Subcutaneous preadipocyte (primary cell): ENCODE results near the gene ZBTB3. TPM values are rescaled to one million over a fixed set of nuclear protein-coding genes. Genes with fewer than 3 reads are reported as not detected.

Experiments
- small RNA-seq: library from RNA; depleted of rRNA; stranded (forward); fragments of <200 nt; gene quantifications from one replicate; pipeline ENCODE3, GENCODE V24; 2012
- total RNA-seq: library from RNA; depleted of rRNA; stranded (reverse); fragments of >200 nt; gene quantifications from 2 replicates; pipeline ENCODE4 v1.2.3, GENCODE V29; 2012

The ZBTB3 gene
- 12.3 and 13.6 TPM in 2 replicates for total RNA-seq

DNA sequence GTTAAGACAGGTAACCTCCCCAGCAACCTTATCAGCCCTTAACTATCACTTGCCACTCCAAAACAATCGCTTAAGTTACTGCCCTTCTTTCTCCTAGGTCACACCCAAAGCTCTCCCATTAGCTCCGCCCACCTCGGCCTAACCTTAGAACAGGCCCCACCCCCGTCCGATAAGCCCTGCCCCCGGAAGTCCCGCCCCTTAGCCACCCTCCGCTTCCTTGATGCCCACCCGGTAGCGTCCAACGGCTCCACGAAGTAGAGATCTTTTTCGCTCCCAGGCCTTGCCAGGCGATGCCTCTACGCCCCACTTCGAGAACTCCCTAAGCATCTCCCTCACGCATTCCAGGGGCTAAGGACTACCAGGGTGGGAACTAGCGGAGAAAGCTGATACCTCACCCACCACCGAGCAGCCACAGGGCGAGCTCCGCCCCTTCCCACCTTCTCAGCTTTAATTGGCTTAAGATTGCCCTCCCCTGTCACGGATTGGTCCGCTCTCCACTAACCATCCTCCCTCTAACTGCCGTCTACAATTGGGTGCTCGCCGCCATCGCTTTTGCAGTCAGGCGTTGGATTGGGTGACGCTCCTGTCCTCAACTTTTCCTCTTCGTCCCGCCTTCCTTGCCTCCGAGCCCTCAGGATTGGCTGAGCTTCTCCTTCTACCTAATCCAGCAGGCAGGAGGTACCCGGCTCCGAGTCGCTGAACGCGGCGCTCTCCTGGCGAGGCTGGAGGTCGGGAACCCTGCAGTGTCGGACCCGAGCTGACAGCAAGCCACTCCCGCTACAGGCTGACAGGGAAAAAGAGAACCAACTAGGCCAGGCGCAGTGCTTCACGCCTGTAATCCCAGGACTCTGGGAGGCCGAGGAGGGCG, at the start of gene ZBTB3:
Gene ZBTB3, minus strand, starts transcription at position 425 of the 868 bp plus-strand sequence. CDS start 496 bp downstream, outside the sequence.

GRCh38 chr11:62791501-62792201, 37.7 kb upstream of the ZBTB3 start, which contains the start of gene TMEM223:
Gene TMEM223 (minus strand): TSS chr11:62792006. CDS start chr11:62791994, 12 bp downstream.

DNA sequence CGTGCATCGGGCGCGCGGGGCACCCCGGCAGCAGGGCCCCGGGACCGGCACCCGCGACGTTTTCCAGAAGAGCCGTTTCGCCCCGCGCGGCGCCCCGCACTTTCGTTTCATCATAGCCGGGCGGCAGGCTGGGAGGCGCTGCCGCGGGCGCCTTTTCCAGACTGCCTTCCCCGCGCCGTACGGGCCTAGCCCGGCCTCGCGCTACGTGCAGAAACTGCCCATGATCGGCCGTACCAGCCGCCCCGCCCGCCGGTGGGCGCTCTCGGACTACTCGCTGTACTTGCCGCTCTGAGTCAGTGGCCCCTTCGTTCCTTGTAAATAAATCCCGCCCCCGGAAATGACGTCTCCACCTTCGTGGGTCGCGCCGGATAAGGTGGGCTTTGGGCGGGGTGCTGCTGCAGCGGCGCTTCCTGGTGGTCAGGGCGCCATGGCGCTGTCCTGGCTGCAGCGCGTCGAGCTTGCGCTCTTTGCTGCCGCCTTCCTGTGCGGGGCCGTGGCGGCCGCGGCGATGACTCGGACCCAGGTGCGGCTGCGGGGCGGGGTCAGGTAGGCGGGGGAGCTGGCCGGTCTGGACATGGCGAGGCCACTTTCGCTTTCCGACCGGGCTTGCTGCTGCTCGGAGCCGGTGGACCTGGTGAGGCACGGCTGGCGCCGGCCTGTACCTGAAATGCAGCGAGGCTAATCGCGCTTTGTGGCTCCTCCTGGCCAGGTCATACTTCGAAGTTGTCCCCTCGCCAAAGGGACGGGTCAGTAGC, 33.2 kb upstream of the ZBTB3 start, which contains the start of gene TMEM179B:
Gene TMEM179B, plus strand, starts transcription at position 398 of the 755 bp plus-strand sequence. Its CDS starts 30 bp downstream, at position 428.

GRCh38 chr11:62771144-62772021, 17.4 kb upstream of the ZBTB3 start, which contains the start of gene TAF6L:
Gene TAF6L (plus strand): TSS chr11:62771396. CDS start chr11:62775784, 4,388 bp downstream.

GRCh38 chr11:62728171-62728988, 25.6 kb downstream of the ZBTB3 start, which contains the start of gene TTC9C:
Gene TTC9C (plus strand): TSS chr11:62728486. CDS start chr11:62728849, 363 bp downstream.

GRCh38 chr11:62727165-62727871, 26.6 kb downstream of the ZBTB3 start, which contains the start of gene HNRNPUL2:
Gene HNRNPUL2 (minus strand): TSS chr11:62727457. CDS start chr11:62727156, 301 bp downstream.

GRCh38 chr11:62707277-62707861, 46.6 kb downstream of the ZBTB3 start, which contains the start of the genes BSCL2 and GNG3:
Gene BSCL2 (minus strand): TSS chr11:62707424. CDS start chr11:62707195, 229 bp downstream.
Gene GNG3 (plus strand): TSS chr11:62707676. CDS start chr11:62708296, 620 bp downstream.

Small RNA genes within 50 kb of the gene (small RNA-seq; reads per million reads assigned to genes)
- gene MIR6514: 0.19 reads per million

Other genes starting within 250 kb of the ZBTB3 start
- gene AHNAK, start 207.4 kb downstream of the ZBTB3 start, total RNA-seq: 800 and 1,162 TPM in 2 replicates
- 828 and 1,333 TPM in 2 replicates for gene EEF1G, start 180.3 kb downstream of the ZBTB3 start, total RNA-seq
- 4.8 and 7.6 TPM in 2 replicates for gene TUT1, start 162.6 kb downstream of the ZBTB3 start, total RNA-seq
- gene MTA2, start 152.3 kb downstream of the ZBTB3 start, total RNA-seq: 95.2 and 143 TPM in 2 replicates
- 22.0 and 25.6 TPM in 2 replicates for gene EML3, start 141.4 kb downstream of the ZBTB3 start, total RNA-seq
- gene ROM1, start 140.9 kb downstream of the ZBTB3 start, total RNA-seq: 3.1 and 4.4 TPM in 2 replicates
- 28.0 and 42.3 TPM in 2 replicates for gene B3GAT3, start 132.2 kb downstream of the ZBTB3 start, total RNA-seq
- gene GANAB, start 107.5 kb downstream of the ZBTB3 start, total RNA-seq: 178 and 191 TPM in 2 replicates
- 30.5 and 34.8 TPM in 2 replicates for gene INTS5, start 100.9 kb downstream of the ZBTB3 start, total RNA-seq
- gene C11orf98, start 89.0 kb downstream of the ZBTB3 start, total RNA-seq: 24.8 and 29.4 TPM in 2 replicates
- 8.5 and 17.6 TPM in 2 replicates for gene CSKMT, start 88.8 kb downstream of the ZBTB3 start, total RNA-seq
- gene UQCC3, start 82.5 kb downstream of the ZBTB3 start, total RNA-seq: 7.8 and 9.2 TPM in 2 replicates
- gene LBHD1, start 81.9 kb downstream of the ZBTB3 start, total RNA-seq: 8.0 and 8.5 TPM in 2 replicates
- 70.6 and 99.2 TPM in 2 replicates for gene UBXN1, start 75.1 kb downstream of the ZBTB3 start, total RNA-seq
- 16.4 and 38.2 TPM in 2 replicates for gene LRRN4CL, start 64.6 kb downstream of the ZBTB3 start, total RNA-seq
- 36.0 and 43.4 TPM in 2 replicates for gene BSCL2, start 46.7 kb downstream of the ZBTB3 start, total RNA-seq
- not detected in 2 replicates for gene GNG3, start 46.5 kb downstream of the ZBTB3 start, total RNA-seq
- 9.9 and 12.5 TPM in 2 replicates for gene HNRNPUL2, start 26.7 kb downstream of the ZBTB3 start, total RNA-seq
- 32.3 and 36.0 TPM in 2 replicates for gene TTC9C, start 25.7 kb downstream of the ZBTB3 start, total RNA-seq
- gene POLR2G, start 7.4 kb upstream of the ZBTB3 start, total RNA-seq: 44.4 and 55.5 TPM in 2 replicates
- 14.7 and 19.5 TPM in 2 replicates for gene TAF6L, start 17.2 kb upstream of the ZBTB3 start, total RNA-seq
- gene TMEM179B, start 33.2 kb upstream of the ZBTB3 start, total RNA-seq: 25.0 and 38.9 TPM in 2 replicates
- 15.8 and 18.4 TPM in 2 replicates for gene TMEM223, start 37.8 kb upstream of the ZBTB3 start, total RNA-seq
- gene NXF1, start 51.3 kb upstream of the ZBTB3 start, total RNA-seq: 24.2 and 26.1 TPM in 2 replicates
- gene STX5, start 77.9 kb upstream of the ZBTB3 start, total RNA-seq: 31.5 and 36.0 TPM in 2 replicates
- gene TEX54, start 78.7 kb upstream of the ZBTB3 start, total RNA-seq: not detected in 2 replicates
- 63.9 and 71.0 TPM in 2 replicates for gene WDR74, start 85.4 kb upstream of the ZBTB3 start, total RNA-seq
- gene SLC3A2, start 126.7 kb upstream of the ZBTB3 start, total RNA-seq: 130 and 160 TPM in 2 replicates
- gene CHRM1, start 167.2 kb upstream of the ZBTB3 start, total RNA-seq: not detected in 2 replicates
- not detected in 2 replicates for gene SLC22A6, start 230.8 kb upstream of the ZBTB3 start, total RNA-seq